CD8-positive, alpha-beta memory T cell (primary cell): ENCODE measurements around the gene DOCK10. TPM values are rescaled to one million over a fixed set of nuclear protein-coding genes. Genes with fewer than 3 reads are reported as not detected.

Source experiments
- CTCF ChIA-PET: fragments of 350-600 bp; sonication (Branson Sonifier 250); formaldehyde crosslinking; loops from one replicate; lab custom pipeline; 2021; ENCODE audit warnings: antibody characterized with exemption; lab: Charles Lee
- POLR2A ChIA-PET: fragments of 350-600 bp; sonication (Branson Sonifier 250); formaldehyde crosslinking; loops from one replicate; lab custom pipeline; 2021; ENCODE audit warnings: antibody characterized with exemption; lab: Charles Lee
- DNase-seq, 5 donors: peaks; one replicate each; pipeline versions ENCODE4 v3.0.0 to v3.0.0-alpha.2; 2020 to 2022; ENCODE audit warnings: mixed read lengths in 1 of 5
- H3K27ac ChIP-seq: one replicate; pipeline ENCODE4 v1.7.0; 2013; ENCODE audit warnings: low read depth, mild to moderate bottlenecking, low read length, moderate library complexity
- H3K27me3 ChIP-seq: 2 replicates; pipeline ENCODE4 v1.7.0; 2013; ENCODE audit warnings: low read length, mild to moderate bottlenecking; ENCODE audit not compliant: insufficient read depth, poor library complexity, severe bottlenecking
- H3K36me3 ChIP-seq: 2 replicates; pipeline ENCODE4 v1.7.0; 2013; ENCODE audit warnings: mild to moderate bottlenecking, low read length, moderate library complexity; ENCODE audit not compliant: insufficient read depth
- H3K4me1 ChIP-seq: 2 replicates; pipeline ENCODE4 v1.7.0; 2013; ENCODE audit warnings: mild to moderate bottlenecking, low read length, moderate library complexity; ENCODE audit not compliant: insufficient read depth
- H3K4me3 ChIP-seq: 2 replicates; pipeline ENCODE4 v1.7.0; 2013; ENCODE audit warnings: mild to moderate bottlenecking, low read length
- H3K9me3 ChIP-seq: 2 replicates; pipeline ENCODE4 v1.7.0; 2013; ENCODE audit warnings: mild to moderate bottlenecking, low read length
- H3K27ac Mint-ChIP-seq, 8 donors: one replicate each; pipeline ENCODE4 v1.8.0; 2020 to 2021; ENCODE audit warnings: mixed read lengths in 8 of 8, mild to moderate bottlenecking in 6 of 8, inconsistent platforms in 3 of 8, moderate library complexity in 3 of 8
- H3K27me3 Mint-ChIP-seq, 2 donors: one replicate each; pipeline ENCODE4 v1.8.0; 2020 to 2021; ENCODE audit warnings: mixed read lengths in 2 of 2, mild to moderate bottlenecking in 1 of 2, moderate library complexity in 1 of 2
- H3K36me3 Mint-ChIP-seq, 3 donors: one replicate each; pipeline ENCODE4 v1.8.0; 2020 to 2021; ENCODE audit warnings: mixed read lengths in 3 of 3, inconsistent platforms in 1 of 3, mild to moderate bottlenecking in 1 of 3
- H3K4me1 Mint-ChIP-seq, 3 donors: one replicate each; pipeline ENCODE4 v1.8.0; 2020 to 2021; ENCODE audit warnings: mixed read lengths in 3 of 3, inconsistent platforms in 1 of 3, mild to moderate bottlenecking in 1 of 3
- H3K4me3 Mint-ChIP-seq, 7 donors: one replicate each; pipeline ENCODE4 v1.8.0; 2020 to 2021; ENCODE audit warnings: mixed read lengths in 7 of 7, mild to moderate bottlenecking in 6 of 7, moderate library complexity in 4 of 7, inconsistent platforms in 2 of 7
- H3K9me3 Mint-ChIP-seq, 5 donors: one replicate each; pipeline ENCODE4 v1.8.0; 2020 to 2022; ENCODE audit warnings: mixed read lengths in 5 of 5, mild to moderate bottlenecking in 3 of 5, moderate library complexity in 2 of 5, inconsistent platforms in 1 of 5
- polyA plus RNA-seq: library from polyadenylated mRNA; unstranded; fragments of 300-500 nt; fragmentation: Illumina TruSeq; gene quantifications from one replicate; pipeline ENCODE4 v1.2.3, GENCODE V29; 2021
- total RNA-seq, 2 experiments: library from RNA; stranded (reverse); gene quantifications; one replicate each; pipeline ENCODE4 v1.2.3, GENCODE V29; 2021

The DOCK10 gene
- total and polyA plus RNA-seq, 3 experiments from 2014 or later: 52.4 to 138 (median 135) TPM

GRCh38 chr2:224954980-224955379 lies 87.3 kb downstream of the DOCK10 start:
- ChIA-PET CTCF (no interaction called here), POLR2A (interaction anchor here (0.6 kb wide), 1 partner anchor 153 kb away, joined by 3 read pairs; no protein-coding TSS in a partner anchor)
- peak overlapping the region in 2 of 7 donors; percentile 6 to 13 for H3K4me3 Mint-ChIP-seq
- no peaks in the 10 kb centered on the region for H3K9me3 Mint-ChIP-seq
- no peak overlapping the region for H3K27ac ChIP-seq
- peaks cover 81 to 95% (median 94%) of the 10 kb centered on the region in 3 donors for H3K4me1 Mint-ChIP-seq
- peaks cover 4 to 14% (median 12%) of the 10 kb centered on the region in 3 donors for H3K36me3 Mint-ChIP-seq
- DNase-seq: no peak
- peak overlapping the region; percentile 36 to 71 (median 60) for H3K27ac Mint-ChIP-seq
- no peaks in the 10 kb centered on the region for H3K9me3 ChIP-seq
- no peaks in the 10 kb centered on the region for H3K36me3 ChIP-seq
- H3K4me1 ChIP-seq: peaks cover 69% of the 10 kb centered on the region
- H3K4me3 ChIP-seq: no peak overlapping the region
- H3K27me3 ChIP-seq: no peaks in the 10 kb centered on the region
- H3K27me3 Mint-ChIP-seq: no peaks in the 10 kb centered on the region

GRCh38 chr2:224952936-224953657 lies 89.2 kb downstream of the DOCK10 start:
- Mint-ChIP-seq H3K27ac (peak overlapping the region; percentile 70 to 90 (median 82)), H3K36me3 (peaks cover 4 to 13% (median 10%) of the 10 kb centered on the region in 3 donors), H3K4me3 (peak overlapping the region; percentile 28 to 75 (median 72)), H3K27me3 (no peaks in the 10 kb centered on the region), H3K9me3 (no peaks in the 10 kb centered on the region), H3K4me1 (peaks cover 82 to 95% (median 94%) of the 10 kb centered on the region in 3 donors)
- no peak overlapping the region for H3K27ac ChIP-seq
- no peaks in the 10 kb centered on the region for H3K9me3 ChIP-seq
- H3K4me1 ChIP-seq: peaks cover 84% of the 10 kb centered on the region
- CTCF ChIA-PET: interaction anchor here (0.9 to 1.9 kb wide), 4 partner anchors 22 to 103 kb away, joined by 3 to 9 read pairs (median 6); no protein-coding TSS in a partner anchor
- H3K36me3 ChIP-seq: no peaks in the 10 kb centered on the region
- no peaks in the 10 kb centered on the region for H3K27me3 ChIP-seq
- peak overlapping the region; percentile 19 for H3K4me3 ChIP-seq
- POLR2A ChIA-PET: interaction anchor here (0.6 to 0.8 kb wide), 2 partner anchors 11 to 177 kb away, joined by 3 read pairs; no protein-coding TSS in a partner anchor
- peak in 4 of 5 donors; percentile 12 to 76 (median 50) for DNase-seq

GRCh38 chr2:224951723-224952481 lies 90.4 kb downstream of the DOCK10 start:
- H3K4me3 Mint-ChIP-seq: peak overlapping the region in 2 of 7 donors; percentile 36 to 51
- no peaks in the 10 kb centered on the region for H3K9me3 Mint-ChIP-seq
- H3K27ac Mint-ChIP-seq: peak overlapping the region; percentile 51 to 94 (median 76)
- Histone ChIP-seq H3K4me3 (no peak overlapping the region), H3K4me1 (peaks cover 83% of the 10 kb centered on the region), H3K27ac (no peak overlapping the region), H3K9me3 (no peaks in the 10 kb centered on the region), H3K36me3 (no peaks in the 10 kb centered on the region), H3K27me3 (no peaks in the 10 kb centered on the region)
- ChIA-PET CTCF (interaction anchor here (0.8 to 1.9 kb wide), 4 partner anchors 13 to 87 kb away, joined by 3 to 7 read pairs (median 4); no protein-coding TSS in a partner anchor), POLR2A (interaction anchor here (0.7 kb wide), 1 partner anchor 24 kb away, joined by 4 read pairs; no protein-coding TSS in a partner anchor)
- no peaks in the 10 kb centered on the region for H3K27me3 Mint-ChIP-seq
- peaks cover 83 to 95% (median 94%) of the 10 kb centered on the region in 3 donors for H3K4me1 Mint-ChIP-seq
- peaks cover 4 to 12% (median 10%) of the 10 kb centered on the region in 3 donors for H3K36me3 Mint-ChIP-seq
- DNase-seq: no peak

GRCh38 chr2:224948859-224949258 lies 93.4 kb downstream of the DOCK10 start:
- H3K4me1 Mint-ChIP-seq: peaks cover 80 to 94% (median 92%) of the 10 kb centered on the region in 3 donors
- H3K4me3 Mint-ChIP-seq: peak overlapping the region in 5 of 7 donors; percentile 11 to 20 (median 16)

GRCh38 chr2:224948005-224948404 lies 94.3 kb downstream of the DOCK10 start:
- Histone ChIP-seq H3K27ac (no peak overlapping the region), H3K4me1 (peaks cover 73% of the 10 kb centered on the region), H3K27me3 (no peaks in the 10 kb centered on the region), H3K36me3 (no peaks in the 10 kb centered on the region), H3K4me3 (no peak overlapping the region), H3K9me3 (no peaks in the 10 kb centered on the region)
- Mint-ChIP-seq H3K27ac (peak overlapping the region in 6 of 8 donors; percentile 29 to 81 (median 56)), H3K36me3 (peaks cover 0 to 24% (median 6%) of the 10 kb centered on the region in 3 donors), H3K27me3 (no peaks in the 10 kb centered on the region), H3K9me3 (no peaks in the 10 kb centered on the region), H3K4me3 (no peak overlapping the region), H3K4me1 (peaks cover 79 to 94% (median 92%) of the 10 kb centered on the region in 3 donors)
- POLR2A ChIA-PET: no interaction called here
- DNase-seq: no peak
- CTCF ChIA-PET: interaction anchor here (1.1 to 2.2 kb wide), 2 partner anchors 9 to 93 kb away, joined by 3 to 4 read pairs; no protein-coding TSS in a partner anchor

More at GRCh38 chr2:224948859-224949258, 93.4 kb downstream of the DOCK10 start:
- ChIA-PET POLR2A (no interaction called here), CTCF (interaction anchor here (1.3 to 2.2 kb wide), 2 partner anchors 53 to 92 kb away, joined by 4 read pairs; no protein-coding TSS in a partner anchor)
- Histone ChIP-seq H3K4me1 (peaks cover 73% of the 10 kb centered on the region), H3K4me3 (no peak overlapping the region), H3K36me3 (no peaks in the 10 kb centered on the region), H3K27ac (no peak overlapping the region), H3K27me3 (no peaks in the 10 kb centered on the region), H3K9me3 (no peaks in the 10 kb centered on the region)
- Mint-ChIP-seq H3K27ac (peak overlapping the region in 5 of 8 donors; percentile 24 to 81 (median 70)), H3K36me3 (peaks cover 0 to 24% (median 9%) of the 10 kb centered on the region in 3 donors), H3K27me3 (no peaks in the 10 kb centered on the region), H3K9me3 (no peaks in the 10 kb centered on the region)
- DNase-seq: no peak

- no peak overlapping the region for H3K4me3 ChIP-seq
- no peaks in the 10 kb centered on the region for H3K36me3 ChIP-seq
- POLR2A ChIA-PET: interaction anchor here (1.0 kb wide), 1 partner anchor 91 kb away, joined by 4 read pairs; no protein-coding TSS in a partner anchor
- no peaks in the 10 kb centered on the region for H3K9me3 ChIP-seq
- Mint-ChIP-seq H3K27ac (peak overlapping the region in 7 of 8 donors; percentile 81 to 98 (median 92)), H3K4me1 (peaks cover 79 to 95% (median 93%) of the 10 kb centered on the region in 3 donors), H3K27me3 (no peaks in the 10 kb centered on the region), H3K36me3 (peaks cover 0 to 24% (median 6%) of the 10 kb centered on the region in 3 donors), H3K4me3 (peak overlapping the region; percentile 9 to 93 (median 88)), H3K9me3 (no peaks in the 10 kb centered on the region)
- H3K4me1 ChIP-seq: peaks cover 74% of the 10 kb centered on the region
- no peak overlapping the region for H3K27ac ChIP-seq
- no peaks in the 10 kb centered on the region for H3K27me3 ChIP-seq
- DNase-seq: no peak
- CTCF ChIA-PET: interaction anchor here (1.1 kb wide), 1 partner anchor 10 kb away, joined by 3 read pairs; no protein-coding TSS in a partner anchor
These were observed 94.7 kb downstream of the DOCK10 start for GRCh38 chr2:224947566-224947965.

GRCh38 chr2:224946895-224947294 lies 95.4 kb downstream of the DOCK10 start:
- peak in 2 of 5 donors; percentile 53 to 77 for DNase-seq
- Mint-ChIP-seq H3K27ac (peak overlapping the region; percentile 76 to 98 (median 92)), H3K9me3 (no peaks in the 10 kb centered on the region), H3K4me3 (peak overlapping the region; percentile 87 to 93 (median 89)), H3K36me3 (peaks cover 0 to 29% (median 8%) of the 10 kb centered on the region in 3 donors), H3K27me3 (peaks cover 0 to 1% of the 10 kb centered on the region in 2 donors), H3K4me1 (peaks cover 80 to 95% (median 94%) of the 10 kb centered on the region in 3 donors)
- CTCF ChIA-PET: interaction anchor here (1.1 kb wide), 1 partner anchor 10 kb away, joined by 3 read pairs; no protein-coding TSS in a partner anchor
- H3K27ac ChIP-seq: peak overlapping the region; percentile 22
- H3K36me3 ChIP-seq: no peaks in the 10 kb centered on the region
- POLR2A ChIA-PET: interaction anchor here (1.0 kb wide), 1 partner anchor 92 kb away, joined by 4 read pairs; no protein-coding TSS in a partner anchor
- H3K9me3 ChIP-seq: no peaks in the 10 kb centered on the region
- H3K4me1 ChIP-seq: peaks cover 74% of the 10 kb centered on the region
- no peaks in the 10 kb centered on the region for H3K27me3 ChIP-seq
- peak overlapping the region; percentile 65 for H3K4me3 ChIP-seq
